H1 (cell line): ENCODE data around the gene CST8. TPM values are rescaled to one million over a fixed set of nuclear protein-coding genes. Genes with fewer than 3 reads are reported as not detected.

Source experiments
- EP300 ChIP-seq, 2 experiments: IDR thresholded peaks; 1 replicate in 1 of 2; 2 replicates in 1 of 2; pipeline ENCODE4 v1.6.1; 2011 to 2012; ENCODE audit warnings: low read depth in 2 of 2, low read length in 2 of 2, mild to moderate bottlenecking in 2 of 2, borderline replicate concordance in 1 of 2, inconsistent platforms in 1 of 2, moderate library complexity in 1 of 2
- GTF2F1 ChIP-seq: IDR thresholded peaks from 2 replicates; pipeline ENCODE4 v1.6.1; 2012; ENCODE audit warnings: low read depth, low read length, improper control_type of control experiment, borderline replicate concordance
- polyA plus RNA-seq, 7 experiments: library from polyadenylated mRNA; depleted of rRNA in 3 of 7; stranded (reverse) in 5 of 7; unstranded in 2 of 7; fragments of >200 nt in 5 of 7; fragments of 200-250 nt in 2 of 7; gene quantifications; 1 replicate in 5 of 7; 2 replicates in 1 of 7; 4 replicates in 1 of 7; pipeline versions ENCODE4 v1.2.1 to v1.2.3, GENCODE V29; 2011 to 2013; ENCODE audit warnings: missing spikeins in 2 of 7, mixed read lengths in 2 of 7
- total RNA-seq: library from RNA; stranded (reverse); fragmentation: NEBNext Ultra II Directional; extraction: Animal tissue kit (Norgen Biotek cat#: 25700); gene quantifications from 2 replicates; pipeline ENCODE4 v1.2.1, GENCODE V29; 2021

Gene CST8
- total and polyA plus RNA-seq, 2 of the 8 experiments (the other 6 are each of a cell fraction or from before 2014, with no cell fraction given) = not detected

DNA sequence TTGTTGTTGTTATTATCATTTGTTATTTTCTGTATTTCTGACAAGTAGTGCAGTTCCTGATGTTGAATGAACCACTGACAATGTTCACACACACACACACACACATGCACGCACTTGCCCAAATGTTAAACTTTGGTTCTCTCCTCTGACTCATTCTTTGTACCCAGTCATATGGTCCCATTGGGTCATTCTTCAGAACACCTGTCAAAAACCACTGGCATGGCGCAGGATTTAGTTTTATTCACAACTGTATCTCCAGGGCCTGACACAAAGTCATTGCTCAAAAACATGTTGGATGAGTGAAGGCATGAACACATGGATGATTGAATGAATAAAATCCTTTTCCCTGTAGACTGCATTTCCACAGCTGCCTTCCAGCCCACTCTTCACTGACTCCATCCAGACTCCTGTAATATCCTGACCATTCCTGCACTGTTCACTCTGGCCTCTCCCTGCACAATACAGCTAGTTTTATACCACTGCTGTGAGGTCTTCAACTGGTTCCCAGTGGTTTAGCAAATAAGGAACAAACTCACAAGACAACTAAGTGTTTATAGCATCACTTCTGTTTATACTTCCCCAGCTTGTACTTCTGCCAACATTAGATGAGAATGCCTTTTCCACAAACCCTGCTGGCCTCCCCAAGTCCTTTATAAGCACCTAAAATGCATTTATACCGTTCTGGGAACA, 31.3 kb upstream of the CST8 start (continued):
- TF ChIP-seq EP300 (IDR thresholded peaks at IDR 0.05; ENCODE audit: borderline replicate concordance in 1 of 2, low read depth in 2 of 2, low read length in 2 of 2) (no peak), GTF2F1 (no peak)
- TF ChIP-seq, all 59 proteins: peak for 0
